ENCODE results near the gene FDXR. TPM values are rescaled to one million over a fixed set of nuclear protein-coding genes. Genes with fewer than 3 reads are reported as not detected.

FDXR gene
- total and polyA plus RNA-seq, 2 of the 8 experiments (the other 6 are each of a cell fraction or from before 2014, with no cell fraction given): 24.2 to 31.4 TPM

DNA sequence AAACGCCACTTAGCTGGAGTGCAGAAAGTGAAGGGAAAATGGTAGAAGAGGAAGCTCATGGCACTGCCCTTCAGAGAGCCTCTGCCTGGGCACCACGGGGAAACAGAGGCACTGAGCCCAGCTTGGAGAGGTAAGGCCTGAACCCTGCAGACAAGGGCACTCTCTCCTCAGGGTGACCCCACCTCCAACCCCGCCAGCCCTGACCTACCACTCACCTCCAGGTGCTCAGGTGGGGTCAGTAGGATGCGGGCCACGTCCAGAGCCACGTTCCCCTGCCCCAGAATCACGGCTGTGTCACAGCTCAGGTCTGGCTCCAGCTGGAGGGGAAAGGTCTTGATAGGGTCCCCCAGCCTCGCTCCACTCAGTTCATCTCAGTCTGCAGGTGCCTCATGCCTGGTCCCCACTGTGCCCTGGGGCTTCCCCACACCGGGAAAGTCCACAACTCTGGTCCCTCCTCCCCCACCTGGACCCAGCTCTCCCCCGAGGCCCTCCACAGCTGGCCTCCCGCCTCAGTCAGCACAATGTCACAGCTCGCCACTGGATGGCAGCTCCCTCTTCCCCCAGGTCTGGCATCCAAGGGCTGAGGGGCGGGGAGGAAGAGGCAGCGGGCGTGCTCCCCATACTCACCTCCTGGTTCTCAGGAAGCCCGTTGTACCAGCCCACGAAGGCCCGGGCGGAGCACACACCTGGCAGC is 7.1 kb downstream of the FDXR start:
- CTCF ChIA-PET (ENCODE audit: partially characterized antibody): interaction anchor here (0.5 to 99.6 kb wide), 30 partner anchors 22 to 838 kb away, joined by 3 to 2981 read pairs (median 5); partner anchors contain the start of genes FADS6, FDXR, GRIN2C and NAT9
- no peak for FAIRE-seq
- no peak overlapping the region for H4K91ac ChIP-seq (replicated peaks; ENCODE audit: insufficient read length, low read length)
- no peak overlapping the region for H3K4me2 ChIP-seq (ENCODE audit: insufficient read depth in 1 of 2, low read depth in 2 of 2, low read length in 2 of 2)
- no peaks in the 10 kb centered on the region for H3K9me3 ChIP-seq (ENCODE audit: insufficient read depth in 2 of 2, low read depth in 1 of 2, low read length in 1 of 2)
- TF ChIP-seq CTCF (IDR thresholded peaks at IDR 0.05; ENCODE audit: control extremely low read depth in 1 of 3, insufficient read depth in 1 of 3, low read depth in 1 of 3, low read length in 3 of 3) (peak; percentile 41 to 60 (median 43)), RAD21 (IDR thresholded peaks at IDR 0.05 in 1 of 2, conservative IDR thresholded peaks at IDR 0.05 in 1 of 2; ENCODE audit: low read depth in 2 of 2, low read length in 2 of 2) (peak; percentile 31 to 44; a peak in 2 of 4 replicates), RFX5 (IDR thresholded peaks at IDR 0.05; ENCODE audit: borderline replicate concordance, low read depth, low read length) (no peak), SUZ12 (IDR thresholded peaks at IDR 0.05; ENCODE audit: low read length) (no peak), POU5F1 (IDR thresholded peaks at IDR 0.05; ENCODE audit: low read depth, low read length) (no peak), CHD2 (IDR thresholded peaks at IDR 0.05; ENCODE audit: low read length) (no peak)
- no peak overlapping the region for H3K4me3 ChIP-seq (ENCODE audit: extremely low read depth in 1 of 4, insufficient read depth in 2 of 4, low read depth in 3 of 4, low read length in 4 of 4)
- H3K36me3 ChIP-seq (ENCODE audit: control insufficient read depth in 2 of 4, insufficient read depth in 4 of 4, low read length in 3 of 4): peaks cover 0 to 11% (median under 1%) of the 10 kb centered on the region in 4 experiments; a peak in 2 of 8 replicates
- H3K4me1 ChIP-seq (replicated peaks in 1 of 4; ENCODE audit: control insufficient read depth in 3 of 4, insufficient read depth in 4 of 4, low read length in 3 of 4): peaks cover 0 to 4% (median 3%) of the 10 kb centered on the region in 4 experiments; a peak in 2 of 7 replicates
- H3K27ac ChIP-seq (ENCODE audit: low read depth, low read length): no peak overlapping the region
- H3K14ac ChIP-seq (ENCODE audit: insufficient read length): no peak overlapping the region
- no peaks in the 10 kb centered on the region for H3K79me1 ChIP-seq (ENCODE audit: low read depth, low read length)
- H2BK12ac ChIP-seq (ENCODE audit: low read depth, low read length): no peak overlapping the region
- no peak overlapping the region for H4K5ac ChIP-seq (ENCODE audit: insufficient read length, low read depth, low read length)
- no peak for DNase-seq (ENCODE audit: low read depth in 1 of 2, low spot score in 2 of 2)
- no peak overlapping the region for H3K18ac ChIP-seq (ENCODE audit: extremely low read depth, low read length)
- no peak overlapping the region for H3K56ac ChIP-seq (replicated peaks; ENCODE audit: insufficient read length, low read depth, low read length)
- POLR2A ChIA-PET (ENCODE audit: partially characterized antibody): interaction anchor here (0.6 to 1.1 kb wide), 4 partner anchors 55 to 90 kb away, joined by 3 read pairs; partner anchors contain the start of genes NAT9 and OTOP3
- 0 out of 2 replicates have a peak overlapping the region, but pooled peaks have one; percentile 75 for H2AK5ac ChIP-seq (ENCODE audit: low read depth, low read length)
- no peak overlapping the region for H3K4ac ChIP-seq (replicated peaks; ENCODE audit: insufficient read length, low read depth, low read length)
- H4K8ac ChIP-seq (ENCODE audit: extremely low read depth, insufficient read depth, low read length): peak overlapping the region; percentile 45; the same call in 1 of the 2 replicates
- H4K20me1 ChIP-seq (replicated peaks in 1 of 2; ENCODE audit: control insufficient read depth in 1 of 2, insufficient read depth in 2 of 2, low read length in 2 of 2): peaks cover 1 to 9% of the 10 kb centered on the region in 2 experiments
- WGBS, 2 experiments (ENCODE audit: extremely low coverage in 1 of 2, insufficient coverage in 1 of 2, insufficient read length in 1 of 2, insufficient replicate concordance in 2 of 2, low coverage in 1 of 2, low lambda C conversion rate in 2 of 2, missing lambda C conversion rate in 1 of 2): 78% methylated on average over 18 of the region's 19 CpGs; no CpG with 5 or more reads in 1 of the 2 experiments
- H3K23me2 ChIP-seq (ENCODE audit: low read depth, low read length): no peaks in the 10 kb centered on the region; the same call in 1 of the 2 replicates
- H3K23ac ChIP-seq (ENCODE audit: insufficient read length): no peak overlapping the region
- no peak overlapping the region for H2AFZ ChIP-seq (ENCODE audit: low read length)
- no peak overlapping the region for H2BK120ac ChIP-seq (replicated peaks; ENCODE audit: low read depth, low read length)
- H2BK20ac ChIP-seq (ENCODE audit: low read length): no peak overlapping the region
- H2BK5ac ChIP-seq (ENCODE audit: low read depth, low read length): no peak overlapping the region
- H2BK15ac ChIP-seq (ENCODE audit: low read length): no peak overlapping the region
- no peaks in the 10 kb centered on the region for H3K79me2 ChIP-seq (ENCODE audit: control insufficient read depth in 1 of 2, insufficient read depth in 2 of 2, low read length in 2 of 2)
- no peak overlapping the region for H3K9ac ChIP-seq (replicated peaks in 1 of 4; ENCODE audit: extremely low read depth in 1 of 4, low read depth in 3 of 4, low read length in 3 of 4)
- peaks cover 14 to 16% (median 14%) of the 10 kb centered on the region in 4 experiments for H3K27me3 ChIP-seq (replicated peaks in 1 of 4; ENCODE audit: control insufficient read depth in 3 of 4, extremely low read depth in 1 of 4, insufficient read depth in 3 of 4, low read length in 3 of 4)

All from H1 (cell line).